Bone marrow (tissue), 2 donors: Measurements from ENCODE around the gene LHX6.
A peak's percentile ranks its signal among the peaks of the same experiment; 100 is the strongest.

Experiments used
- DNase-seq, 2 donors: peaks; one replicate each; lab custom pipeline; 2025; lab: John Stamatoyannopoulos, UW

Gene LHX6

GRCh38 chr9:122191584-122191983 is 37.2 kb downstream of the LHX6 start:
- DNase-seq: no peak

- DNase-seq: no peak
Observed at GRCh38 chr9:122190597-122191381, 38.0 kb downstream of the LHX6 start.

GRCh38 chr9:122188369-122188768 is 40.4 kb downstream of the LHX6 start:
- no peak for DNase-seq

GRCh38 chr9:122186777-122187470 is 41.8 kb downstream of the LHX6 start:
- no peak for DNase-seq

GRCh38 chr9:122186301-122186700 is 42.5 kb downstream of the LHX6 start:
- DNase-seq: no peak

- DNase-seq: no peak
Observed at GRCh38 chr9:122184551-122184950, 44.2 kb downstream of the LHX6 start.

GRCh38 chr9:122183501-122183900 is 45.3 kb downstream of the LHX6 start:
- no peak for DNase-seq

GRCh38 chr9:122180633-122181032 is 48.1 kb downstream of the LHX6 start:
- DNase-seq: no peak

GRCh38 chr9:122179690-122180074 is 49.1 kb downstream of the LHX6 start:
- no peak for DNase-seq

- no peak for DNase-seq
Observed at GRCh38 chr9:122179054-122179689, 49.6 kb downstream of the LHX6 start.

- DNase-seq: no peak
Observed at GRCh38 chr9:122176916-122177315, 51.8 kb downstream of the LHX6 start.

- DNase-seq: no peak
Observed at GRCh38 chr9:122173670-122174069, 55.1 kb downstream of the LHX6 start.

GRCh38 chr9:122172131-122172530 is 56.6 kb downstream of the LHX6 start:
- no peak for DNase-seq

GRCh38 chr9:122168356-122168755 is 60.4 kb downstream of the LHX6 start:
- DNase-seq: no peak

- no peak for DNase-seq
Observed at GRCh38 chr9:122164286-122164685, 64.5 kb downstream of the LHX6 start.

- DNase-seq: no peak
Observed at GRCh38 chr9:122162415-122162814, 66.3 kb downstream of the LHX6 start.

- no peak for DNase-seq
Observed at GRCh38 chr9:122159925-122160246, 68.9 kb downstream of the LHX6 start.

- peak; percentile 84 to 92 for DNase-seq
Observed at GRCh38 chr9:122159026-122159924, 69.5 kb downstream of the LHX6 start, which contains the start of the genes MORN5 and NDUFA8. Gene MORN5, plus strand, starts transcription at chr9:122159908. Its CDS starts 65 bp downstream, at chr9:122159973. Gene NDUFA8, minus strand, starts transcription at chr9:122159779. Its CDS starts 102 bp downstream, at chr9:122159677.

- no peak for DNase-seq
Observed at GRCh38 chr9:122158202-122158601, 70.6 kb downstream of the LHX6 start.

GRCh38 chr9:122155796-122156195 is 73.0 kb downstream of the LHX6 start:
- no peak for DNase-seq
